GM12865 (cell line): Measurements from ENCODE around the gene CWH43.
"Not testable (repeated sequence)": the region's sequence is repeated elsewhere in the genome, so short reads cannot be mapped to it uniquely, and the experiment has no call there.

ENCODE experiments used
- DNase-seq: peaks from one replicate; pipeline ENCODE4 v3.0.0; 2010; ENCODE audit warnings: low read depth
- H3K4me3 ChIP-seq: 2 replicates; pipeline ENCODE4 v1.5.1; 2011; ENCODE audit warnings: mild to moderate bottlenecking, low read depth, low read length, control low read depth
- TF ChIP-seq, protein P1 (sequence below): IDR thresholded peaks from 2 replicates; pipeline ENCODE4 v1.5.1; 2011; ENCODE audit warnings: low read length, control low read depth, low read depth, inconsistent platforms; ENCODE audit not compliant: insufficient read depth; ENCODE audit errors: missing control alignments

The CWH43 gene

GRCh38 chr4:49018718-49019295, 32.7 kb downstream of the CWH43 start:
- DNase-seq = no peak
- TF ChIP-seq, protein P1, sequence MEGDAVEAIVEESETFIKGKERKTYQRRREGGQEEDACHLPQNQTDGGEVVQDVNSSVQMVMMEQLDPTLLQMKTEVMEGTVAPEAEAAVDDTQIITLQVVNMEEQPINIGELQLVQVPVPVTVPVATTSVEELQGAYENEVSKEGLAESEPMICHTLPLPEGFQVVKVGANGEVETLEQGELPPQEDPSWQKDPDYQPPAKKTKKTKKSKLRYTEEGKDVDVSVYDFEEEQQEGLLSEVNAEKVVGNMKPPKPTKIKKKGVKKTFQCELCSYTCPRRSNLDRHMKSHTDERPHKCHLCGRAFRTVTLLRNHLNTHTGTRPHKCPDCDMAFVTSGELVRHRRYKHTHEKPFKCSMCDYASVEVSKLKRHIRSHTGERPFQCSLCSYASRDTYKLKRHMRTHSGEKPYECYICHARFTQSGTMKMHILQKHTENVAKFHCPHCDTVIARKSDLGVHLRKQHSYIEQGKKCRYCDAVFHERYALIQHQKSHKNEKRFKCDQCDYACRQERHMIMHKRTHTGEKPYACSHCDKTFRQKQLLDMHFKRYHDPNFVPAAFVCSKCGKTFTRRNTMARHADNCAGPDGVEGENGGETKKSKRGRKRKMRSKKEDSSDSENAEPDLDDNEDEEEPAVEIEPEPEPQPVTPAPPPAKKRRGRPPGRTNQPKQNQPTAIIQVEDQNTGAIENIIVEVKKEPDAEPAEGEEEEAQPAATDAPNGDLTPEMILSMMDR = no peak
- H3K4me3 ChIP-seq = no peak overlapping the region

DNA sequence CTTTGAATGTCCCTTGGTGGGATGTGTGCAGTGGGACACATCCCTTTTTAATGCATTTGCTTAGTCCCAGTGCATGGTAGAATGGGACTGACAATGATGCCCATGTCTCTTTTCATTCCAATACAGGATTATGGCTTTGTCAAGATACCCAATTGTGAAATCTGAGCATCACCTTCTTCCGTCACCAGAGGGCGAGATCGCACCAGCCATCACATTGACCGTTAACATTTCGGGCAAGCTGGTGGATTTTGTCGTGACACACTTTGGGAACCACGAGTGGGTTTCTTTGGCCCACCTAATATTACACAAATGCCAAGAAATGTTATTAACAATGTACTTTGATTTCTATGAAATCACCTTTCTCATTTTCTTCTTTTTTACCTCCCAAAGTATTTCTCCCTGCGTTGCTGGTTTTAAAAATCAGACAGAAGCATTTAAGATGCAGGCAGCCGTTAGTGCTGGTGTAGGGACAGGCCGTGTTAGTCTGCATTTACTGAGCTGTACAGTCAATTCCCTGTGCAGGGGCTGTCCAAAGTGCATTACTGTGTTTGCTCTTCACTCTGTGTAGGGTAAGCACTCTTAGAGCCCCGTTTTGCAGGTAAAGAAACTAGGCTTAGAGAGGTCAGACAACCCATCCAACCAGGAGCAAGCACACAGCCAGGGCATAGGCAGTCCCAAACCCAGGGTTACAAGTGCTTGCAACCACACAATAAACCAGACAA, 46.5 kb downstream of the CWH43 start:
- TF ChIP-seq, protein P1 = peak; percentile 48
- H3K4me3 ChIP-seq = no peak overlapping the region
- DNase-seq = peak; percentile 30

GRCh38 chr4:49036528-49036927, 50.5 kb downstream of the CWH43 start:
- no peak overlapping the region for H3K4me3 ChIP-seq
- DNase-seq = no peak
- TF ChIP-seq, protein P1 = no peak

GRCh38 chr4:49044270-49044669, 58.2 kb downstream of the CWH43 start:
- no peak for DNase-seq
- no peak overlapping the region for H3K4me3 ChIP-seq
- TF ChIP-seq, protein P1 = no peak

- no peak overlapping the region for H3K4me3 ChIP-seq
- DNase-seq = no peak
- TF ChIP-seq, protein P1 = no peak
These were observed 72.2 kb downstream of the CWH43 start for GRCh38 chr4:49058306-49058705.

DNA sequence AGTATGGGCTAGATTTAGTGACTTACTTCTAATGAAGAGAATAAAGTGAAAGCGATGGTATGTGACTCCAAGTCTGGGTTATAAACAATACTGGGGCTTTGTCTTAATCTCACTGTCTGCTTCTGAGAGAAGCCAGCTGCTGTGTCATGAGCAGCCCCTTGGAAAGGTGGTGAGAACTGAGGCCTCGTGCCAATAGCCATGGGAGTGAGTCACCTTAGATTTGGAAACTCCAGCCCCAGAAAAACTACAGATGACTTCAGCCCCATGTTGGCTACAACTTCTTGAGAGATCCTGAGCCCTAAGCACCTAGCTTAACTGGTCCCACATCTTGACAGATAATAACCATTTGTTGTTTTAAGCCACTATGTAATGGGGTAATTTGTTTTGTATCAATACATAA, 77.6 kb downstream of the CWH43 start:
- H3K4me3 ChIP-seq = no peak overlapping the region
- no peak for DNase-seq
- TF ChIP-seq, protein P1 = no peak

GRCh38 chr4:49072196-49072595, 86.1 kb downstream of the CWH43 start:
- H3K4me3 ChIP-seq, DNase-seq: not testable (repeated sequence)

GRCh38 chr4:49091883-49092282, 105.8 kb downstream of the CWH43 start:
- not testable (repeated sequence) for DNase-seq

DNA sequence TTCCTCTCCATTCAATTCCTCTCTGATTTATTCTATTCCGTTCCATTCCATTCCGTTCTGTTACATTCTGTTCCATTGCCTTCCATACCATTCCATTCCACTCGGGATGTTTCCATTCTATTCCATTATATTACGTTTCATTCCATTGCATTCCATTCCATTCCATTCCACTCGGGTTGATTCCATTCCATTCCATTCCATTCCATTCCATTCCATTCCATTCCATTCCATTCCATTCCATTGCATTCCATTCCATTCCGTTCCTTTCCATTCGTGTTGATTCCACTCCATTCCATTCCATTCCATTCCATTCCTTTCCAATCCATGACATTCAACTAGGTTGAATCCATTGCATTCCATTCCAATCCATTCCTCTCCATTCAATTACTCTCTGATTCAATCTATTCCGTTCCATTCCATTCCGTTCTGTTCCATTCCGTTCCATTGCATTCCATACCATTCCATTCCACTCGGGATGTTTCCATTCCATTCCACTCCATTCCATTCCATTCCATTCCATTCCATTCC, 106.6 kb downstream of the CWH43 start:
- DNase-seq, H3K4me3 ChIP-seq: not testable (repeated sequence)

More at GRCh38 chr4:49091883-49092282, 105.8 kb downstream of the CWH43 start:
- not testable (repeated sequence) for H3K4me3 ChIP-seq

- not testable (repeated sequence) for H3K4me3 ChIP-seq, DNase-seq
These were observed 110.1 kb downstream of the CWH43 start for GRCh38 chr4:49096215-49096614.

GRCh38 chr4:49096627-49097026, 110.6 kb downstream of the CWH43 start:
- H3K4me3 ChIP-seq = not testable (repeated sequence)

More at GRCh38 chr4:49096627-49097026, 110.6 kb downstream of the CWH43 start:
- not testable (repeated sequence) for DNase-seq
